Parathyroid adenoma (tissue), 2 donors: ENCODE measurements around the gene RNASE8.
A peak's percentile ranks its signal among the peaks of the same experiment; 100 is the strongest.

Experiments used
- H2AFZ ChIP-seq: fragments of 300-600 bp; sonication (generic); one replicate; pipeline ENCODE4 v1.7.0; 2017; ENCODE audit warnings: antibody characterized with exemption, mild to moderate bottlenecking
- H3K27ac ChIP-seq: fragments of 300-600 bp; sonication (generic); one replicate; pipeline ENCODE4 v1.7.0; 2017
- H3K27me3 ChIP-seq: fragments of 300-600 bp; sonication (generic); one replicate; pipeline ENCODE4 v1.7.0; 2017; ENCODE audit warnings: low read length; ENCODE audit not compliant: control insufficient read depth, insufficient read depth
- H3K36me3 ChIP-seq: fragments of 300-600 bp; sonication (generic); one replicate; pipeline ENCODE4 v1.7.0; 2017; ENCODE audit warnings: low read length; ENCODE audit not compliant: control insufficient read depth, insufficient read depth
- H3K4me1 ChIP-seq: fragments of 300-600 bp; sonication (generic); one replicate; pipeline ENCODE4 v1.7.0; 2017; ENCODE audit warnings: control low read depth
- H3K4me2 ChIP-seq: fragments of 300-600 bp; sonication (generic); one replicate; pipeline ENCODE4 v1.7.0; 2017; ENCODE audit warnings: low read length
- H3K4me3 ChIP-seq: fragments of 300-600 bp; sonication (generic); one replicate; pipeline ENCODE4 v1.7.0; 2017; ENCODE audit warnings: low read depth, low read length
- H3K79me2 ChIP-seq: fragments of 300-600 bp; sonication (generic); one replicate; pipeline ENCODE4 v1.7.0; 2017; ENCODE audit warnings: control low read depth
- H3K9ac ChIP-seq: fragments of 300-600 bp; sonication (generic); one replicate; pipeline ENCODE4 v1.7.0; 2017; ENCODE audit warnings: mild to moderate bottlenecking
- H3K9me3 ChIP-seq: fragments of 300-600 bp; sonication (generic); one replicate; pipeline ENCODE4 v1.7.0; 2017; ENCODE audit warnings: low read length; ENCODE audit not compliant: control insufficient read depth
- TF ChIP-seq, protein P1 (sequence below): fragments of 300-600 bp; sonication (generic); IDR thresholded peaks from one replicate; pipeline ENCODE4 v1.7.0; 2017; ENCODE audit warnings: antibody characterized with exemption, mild to moderate bottlenecking
- donor health status: primary hyperparathyroidism.

Gene RNASE8

DNA sequence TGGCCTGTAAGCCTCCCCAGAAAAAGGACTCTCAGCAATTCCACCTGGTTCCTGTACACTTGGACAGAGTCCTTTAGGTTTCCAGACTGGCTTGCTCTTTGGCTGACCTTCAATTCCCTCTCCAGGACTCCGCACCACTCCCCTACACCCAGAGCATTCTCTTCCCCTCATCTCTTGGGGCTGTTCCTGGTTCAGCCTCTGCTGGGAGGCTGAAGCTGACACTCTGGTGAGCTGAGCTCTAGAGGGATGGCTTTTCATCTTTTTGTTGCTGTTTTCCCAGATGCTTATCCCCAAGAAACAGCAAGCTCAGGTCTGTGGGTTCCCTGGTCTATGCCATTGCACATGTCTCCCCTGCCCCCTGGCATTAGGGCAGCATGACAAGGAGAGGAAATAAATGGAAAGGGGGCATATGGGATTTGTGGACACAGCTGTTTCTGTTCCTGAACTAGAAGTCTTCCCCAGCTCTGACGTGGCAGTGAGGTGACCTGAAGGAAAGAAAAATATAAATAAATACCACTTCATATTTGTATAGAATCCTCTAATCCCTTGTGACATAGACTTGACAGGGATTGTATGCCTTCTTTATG lies 14.1 kb upstream of the RNASE8 start:
- Histone ChIP-seq H3K9ac (peak overlapping the region; percentile 13), H2AFZ (peak overlapping the region; percentile 69), H3K27ac (peak overlapping the region; percentile 96), H3K27me3 (no peaks in the 10 kb centered on the region), H3K4me3 (peak overlapping the region; percentile 20), H3K9me3 (no peaks in the 10 kb centered on the region), H3K4me2 (peak overlapping the region; percentile 18), H3K4me1 (peaks cover 85% of the 10 kb centered on the region), H3K79me2 (no peaks in the 10 kb centered on the region), H3K36me3 (no peaks in the 10 kb centered on the region)
- TF ChIP-seq, protein P1, sequence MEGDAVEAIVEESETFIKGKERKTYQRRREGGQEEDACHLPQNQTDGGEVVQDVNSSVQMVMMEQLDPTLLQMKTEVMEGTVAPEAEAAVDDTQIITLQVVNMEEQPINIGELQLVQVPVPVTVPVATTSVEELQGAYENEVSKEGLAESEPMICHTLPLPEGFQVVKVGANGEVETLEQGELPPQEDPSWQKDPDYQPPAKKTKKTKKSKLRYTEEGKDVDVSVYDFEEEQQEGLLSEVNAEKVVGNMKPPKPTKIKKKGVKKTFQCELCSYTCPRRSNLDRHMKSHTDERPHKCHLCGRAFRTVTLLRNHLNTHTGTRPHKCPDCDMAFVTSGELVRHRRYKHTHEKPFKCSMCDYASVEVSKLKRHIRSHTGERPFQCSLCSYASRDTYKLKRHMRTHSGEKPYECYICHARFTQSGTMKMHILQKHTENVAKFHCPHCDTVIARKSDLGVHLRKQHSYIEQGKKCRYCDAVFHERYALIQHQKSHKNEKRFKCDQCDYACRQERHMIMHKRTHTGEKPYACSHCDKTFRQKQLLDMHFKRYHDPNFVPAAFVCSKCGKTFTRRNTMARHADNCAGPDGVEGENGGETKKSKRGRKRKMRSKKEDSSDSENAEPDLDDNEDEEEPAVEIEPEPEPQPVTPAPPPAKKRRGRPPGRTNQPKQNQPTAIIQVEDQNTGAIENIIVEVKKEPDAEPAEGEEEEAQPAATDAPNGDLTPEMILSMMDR: no peak

DNA sequence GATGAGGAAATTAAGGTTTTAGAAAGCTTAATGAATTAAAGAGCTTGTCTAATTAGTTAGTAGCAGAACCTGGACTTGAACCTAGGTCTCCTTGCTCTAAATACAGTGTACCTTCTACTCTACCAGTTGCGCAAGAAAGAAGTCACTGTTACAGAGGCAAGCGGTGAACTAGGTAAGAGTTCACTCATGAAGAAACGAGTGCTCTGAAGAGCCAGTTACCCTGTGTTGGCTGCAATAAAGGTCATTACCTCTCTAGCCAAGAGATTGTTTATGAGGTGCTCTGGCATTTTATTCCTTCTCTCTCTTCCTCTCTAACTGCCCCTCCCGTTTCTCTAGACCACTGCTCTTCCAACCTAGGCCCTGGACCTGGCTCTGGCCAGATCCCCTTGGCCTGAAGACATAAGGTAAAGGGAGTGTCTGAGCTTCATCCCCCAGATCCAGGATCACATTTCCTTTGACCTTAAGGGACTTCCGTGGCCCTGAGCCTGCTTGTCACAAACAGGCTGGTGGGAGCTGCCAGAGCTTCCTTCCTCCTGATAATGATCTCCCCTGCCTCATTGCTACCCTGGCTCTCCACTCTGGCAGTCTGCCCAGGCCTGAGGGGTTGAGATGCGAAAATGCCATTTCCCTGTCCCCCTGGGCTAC lies 13.5 kb upstream of the RNASE8 start:
- TF ChIP-seq, protein P1: no peak
- Histone ChIP-seq H3K36me3 (no peaks in the 10 kb centered on the region), H3K9me3 (no peaks in the 10 kb centered on the region), H2AFZ (peak overlapping the region; percentile 57), H3K4me1 (peaks cover 84% of the 10 kb centered on the region), H3K79me2 (no peaks in the 10 kb centered on the region), H3K4me3 (peak overlapping the region; percentile 20), H3K4me2 (peak overlapping the region; percentile 18), H3K9ac (peak overlapping the region; percentile 13), H3K27ac (peak overlapping the region; percentile 96), H3K27me3 (no peaks in the 10 kb centered on the region)

DNA sequence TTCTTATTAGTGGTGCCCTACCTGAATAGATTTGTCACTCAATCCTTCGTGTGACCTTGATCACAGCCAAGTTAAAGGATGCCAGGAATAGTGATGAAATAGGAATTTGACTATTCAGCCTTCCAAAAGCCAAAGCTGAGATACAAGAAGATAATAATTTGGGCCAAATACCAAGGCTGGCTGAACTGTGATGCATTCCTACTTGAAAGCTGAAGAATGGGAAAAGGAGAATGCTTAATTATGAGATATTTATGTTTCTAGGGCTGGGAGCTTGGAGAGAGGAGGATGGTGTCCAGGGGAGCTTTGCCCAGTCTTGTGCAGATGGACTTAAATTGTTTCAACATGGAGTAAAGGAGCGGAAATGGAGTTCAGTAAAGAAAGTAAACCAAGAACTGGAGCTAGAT lies 10.2 kb upstream of the RNASE8 start:
- TF ChIP-seq, protein P1: no peak
- H3K9me3 ChIP-seq: no peaks in the 10 kb centered on the region
- H2AFZ ChIP-seq: peak overlapping the region; percentile 18
- H3K9ac ChIP-seq: no peak overlapping the region
- H3K4me2 ChIP-seq: no peak overlapping the region
- H3K4me3 ChIP-seq: no peak overlapping the region
- peaks cover 71% of the 10 kb centered on the region for H3K4me1 ChIP-seq
- peak overlapping the region; percentile 55 for H3K27ac ChIP-seq
- no peaks in the 10 kb centered on the region for H3K79me2 ChIP-seq
- no peaks in the 10 kb centered on the region for H3K36me3 ChIP-seq
- no peaks in the 10 kb centered on the region for H3K27me3 ChIP-seq

DNA sequence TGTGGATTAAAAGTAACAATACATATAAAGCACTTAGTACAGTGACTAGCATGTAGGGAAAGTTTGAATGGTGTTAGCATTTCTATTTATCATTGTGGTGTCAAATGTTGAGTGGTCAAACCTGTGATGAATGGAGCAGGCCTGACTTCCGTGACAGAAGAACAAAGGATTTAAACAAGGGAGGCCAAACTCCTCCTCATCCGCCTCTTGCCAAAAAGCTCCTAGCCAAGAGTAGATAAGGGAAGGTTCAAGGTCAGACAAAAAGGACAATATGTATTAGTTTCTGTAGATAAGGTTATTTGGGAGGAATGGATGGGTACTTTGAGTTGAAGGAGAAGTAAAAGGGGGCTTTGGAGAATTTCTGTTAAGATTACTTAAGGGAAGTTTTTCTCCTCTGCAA lies 9.0 kb upstream of the RNASE8 start:
- TF ChIP-seq, protein P1: no peak
- Histone ChIP-seq H3K27ac (peak overlapping the region; percentile 55), H3K9ac (no peak overlapping the region), H3K9me3 (no peaks in the 10 kb centered on the region), H3K4me1 (peaks cover 60% of the 10 kb centered on the region), H3K4me2 (no peak overlapping the region), H3K4me3 (no peak overlapping the region), H3K36me3 (no peaks in the 10 kb centered on the region), H3K27me3 (no peaks in the 10 kb centered on the region), H3K79me2 (no peaks in the 10 kb centered on the region), H2AFZ (peak overlapping the region; percentile 57)

DNA sequence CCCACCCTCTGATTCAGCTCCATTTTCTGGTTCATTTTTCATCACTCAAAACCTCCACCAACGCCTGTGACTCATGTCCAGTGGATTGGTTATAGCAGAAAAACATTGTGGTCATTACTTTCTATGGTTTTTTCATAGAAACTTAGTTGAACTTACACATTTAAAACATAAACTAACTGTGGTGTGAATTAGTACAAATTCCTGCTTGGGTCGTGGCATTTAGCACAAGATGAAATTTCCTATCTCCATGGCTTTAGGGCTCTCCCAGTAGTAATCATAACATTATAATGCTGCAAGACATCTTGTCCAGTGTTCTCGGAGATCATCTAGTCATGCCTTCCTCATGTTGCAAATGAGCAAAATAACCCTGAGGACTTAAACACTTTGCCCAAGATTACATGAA lies 8.3 kb upstream of the RNASE8 start:
- H3K36me3 ChIP-seq: no peaks in the 10 kb centered on the region
- no peaks in the 10 kb centered on the region for H3K27me3 ChIP-seq
- TF ChIP-seq, protein P1: no peak
- peaks cover 60% of the 10 kb centered on the region for H3K4me1 ChIP-seq
- H3K4me2 ChIP-seq: no peak overlapping the region
- H3K4me3 ChIP-seq: no peak overlapping the region
- H3K9me3 ChIP-seq: no peaks in the 10 kb centered on the region
- no peak overlapping the region for H3K9ac ChIP-seq
- no peak overlapping the region for H3K27ac ChIP-seq
- H2AFZ ChIP-seq: no peak overlapping the region
- no peaks in the 10 kb centered on the region for H3K79me2 ChIP-seq
